Cerebellar cortex (tissue), 1 donor: ENCODE data around the gene TASP1.

Source experiments
- DNase-seq: peaks from one replicate; pipeline ENCODE4 v3.0.0-alpha.2; 2015; ENCODE audit warnings: low spot score

TASP1 gene

GRCh38 chr20:13571662-13572061 lies 67.1 kb downstream of the TASP1 start:
- no peak for DNase-seq

- DNase-seq: peak; percentile 27
Observed at GRCh38 chr20:13567663-13568062, 71.1 kb downstream of the TASP1 start.

GRCh38 chr20:13563854-13564253 lies 74.9 kb downstream of the TASP1 start:
- no peak for DNase-seq

DNA sequence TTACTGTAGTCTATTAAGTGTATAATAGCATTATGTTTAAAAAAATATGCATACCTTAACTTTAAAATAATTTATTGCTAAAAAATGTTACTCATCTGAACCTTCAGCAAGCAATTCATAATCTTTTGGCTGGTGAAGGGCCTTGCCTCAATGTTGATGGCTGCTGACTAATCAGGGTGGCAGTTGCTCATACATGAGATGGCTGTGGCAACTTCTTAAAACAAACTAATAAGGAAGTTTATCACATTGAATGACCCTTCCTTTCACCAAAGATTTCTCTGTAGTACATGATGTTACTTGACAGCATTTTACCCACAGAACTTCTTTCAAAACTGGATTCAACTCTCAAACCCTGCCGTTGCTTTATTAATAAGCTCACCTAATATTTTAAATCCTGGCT lies 84.0 kb downstream of the TASP1 start:
- no peak for DNase-seq

- DNase-seq: no peak
Observed at GRCh38 chr20:13554076-13554475, 84.7 kb downstream of the TASP1 start.

DNA sequence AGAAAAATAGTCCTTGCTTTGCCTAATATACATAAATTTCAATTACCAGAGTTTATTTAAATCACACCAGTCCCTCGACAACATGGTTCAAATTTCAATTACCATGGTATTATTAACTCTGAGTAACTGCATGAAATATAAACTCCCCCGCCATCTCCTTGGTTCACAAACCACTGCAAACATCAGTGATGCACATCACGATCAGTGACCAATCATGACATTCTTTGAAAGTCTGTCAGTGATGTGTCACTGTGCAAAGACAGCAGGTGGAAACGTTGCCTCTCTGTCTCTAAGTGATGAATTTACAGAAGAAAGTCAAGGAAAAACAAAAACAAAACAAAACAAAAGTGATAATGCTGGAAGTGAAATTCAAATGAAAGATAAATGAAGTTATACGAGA lies 86.7 kb downstream of the TASP1 start:
- DNase-seq: no peak

- no peak for DNase-seq
Observed at GRCh38 chr20:13549451-13549850, 89.3 kb downstream of the TASP1 start.

GRCh38 chr20:13546497-13547131 lies 92.1 kb downstream of the TASP1 start:
- peak; percentile 61 for DNase-seq

DNA sequence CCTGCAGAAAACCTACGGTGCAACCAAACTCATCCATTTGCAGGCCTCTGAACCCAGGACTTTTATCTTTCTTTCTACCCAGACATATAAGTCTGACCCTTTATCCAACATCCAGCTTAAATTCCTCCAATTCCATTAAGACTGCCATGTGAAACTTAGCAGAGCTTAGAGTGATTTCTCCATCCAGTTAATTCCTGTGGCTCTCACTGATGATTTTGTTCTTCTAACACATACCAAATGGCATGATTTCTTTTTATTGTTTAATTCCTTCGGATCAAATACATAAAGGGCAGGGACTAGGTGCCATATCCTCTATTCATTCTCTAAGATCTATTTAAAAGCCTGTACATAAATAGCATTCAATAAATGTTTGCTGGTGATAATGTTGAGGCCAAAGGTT lies 92.9 kb downstream of the TASP1 start:
- DNase-seq: no peak

- no peak for DNase-seq
Observed at GRCh38 chr20:13543783-13544182, 94.9 kb downstream of the TASP1 start.

- no peak for DNase-seq
Observed at GRCh38 chr20:13535627-13536026, 103.1 kb downstream of the TASP1 start.

DNA sequence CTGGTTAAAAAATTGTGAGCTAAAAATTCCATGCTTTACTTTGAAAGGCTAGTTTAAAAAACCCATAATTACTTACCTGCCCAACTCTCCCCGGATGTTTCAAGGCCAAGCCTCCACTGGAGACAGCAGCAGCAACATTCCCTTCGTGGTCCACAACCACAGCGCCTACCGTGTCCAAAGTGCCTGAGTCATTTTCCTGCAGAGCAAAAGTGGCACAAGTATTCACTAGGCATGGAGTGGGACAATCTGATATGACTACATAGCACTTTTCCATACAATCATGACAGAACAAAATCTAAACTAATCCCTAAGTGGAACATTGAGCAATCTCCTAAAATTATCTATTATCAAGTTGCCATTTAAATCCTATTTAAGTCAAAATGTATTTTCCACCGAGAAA lies 104.8 kb downstream of the TASP1 start:
- DNase-seq: no peak

DNA sequence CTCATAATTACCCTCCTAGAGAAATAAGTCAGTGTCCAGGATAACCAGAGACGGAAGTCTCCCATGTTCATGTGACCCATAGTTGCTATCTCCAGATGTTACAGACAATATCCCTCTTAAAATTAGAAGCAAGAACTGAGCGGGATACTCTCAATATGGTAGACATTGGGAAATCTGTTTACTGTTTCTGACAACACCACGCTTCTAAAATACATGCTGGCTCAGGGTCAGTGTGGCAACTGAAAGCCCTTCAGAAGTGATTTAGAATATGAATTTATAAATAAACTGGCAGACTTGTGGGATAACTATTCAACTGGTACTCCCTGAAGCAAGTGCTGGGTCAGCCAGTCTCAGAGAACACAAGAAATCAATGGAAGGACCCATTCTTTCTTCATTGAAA lies 108.6 kb downstream of the TASP1 start:
- DNase-seq: no peak

DNA sequence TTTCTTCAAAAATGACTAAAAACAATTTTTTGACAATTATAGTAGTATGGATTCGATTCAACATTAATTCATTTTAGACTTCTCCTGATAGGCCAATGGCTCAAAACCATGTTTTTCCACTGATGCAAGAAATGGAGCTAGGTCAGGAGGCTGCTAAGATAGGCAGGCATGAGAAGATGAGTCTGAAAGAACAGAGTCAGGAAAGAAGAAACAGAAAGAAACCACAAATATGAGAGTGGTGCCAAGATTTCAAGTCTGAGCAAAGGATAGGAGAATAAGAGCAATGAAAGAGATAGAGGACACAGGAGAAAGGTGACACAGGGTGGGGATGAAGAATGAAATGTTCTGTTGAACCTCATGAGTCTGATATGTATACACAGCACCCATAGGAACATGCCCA lies 112.2 kb downstream of the TASP1 start:
- DNase-seq: no peak

DNA sequence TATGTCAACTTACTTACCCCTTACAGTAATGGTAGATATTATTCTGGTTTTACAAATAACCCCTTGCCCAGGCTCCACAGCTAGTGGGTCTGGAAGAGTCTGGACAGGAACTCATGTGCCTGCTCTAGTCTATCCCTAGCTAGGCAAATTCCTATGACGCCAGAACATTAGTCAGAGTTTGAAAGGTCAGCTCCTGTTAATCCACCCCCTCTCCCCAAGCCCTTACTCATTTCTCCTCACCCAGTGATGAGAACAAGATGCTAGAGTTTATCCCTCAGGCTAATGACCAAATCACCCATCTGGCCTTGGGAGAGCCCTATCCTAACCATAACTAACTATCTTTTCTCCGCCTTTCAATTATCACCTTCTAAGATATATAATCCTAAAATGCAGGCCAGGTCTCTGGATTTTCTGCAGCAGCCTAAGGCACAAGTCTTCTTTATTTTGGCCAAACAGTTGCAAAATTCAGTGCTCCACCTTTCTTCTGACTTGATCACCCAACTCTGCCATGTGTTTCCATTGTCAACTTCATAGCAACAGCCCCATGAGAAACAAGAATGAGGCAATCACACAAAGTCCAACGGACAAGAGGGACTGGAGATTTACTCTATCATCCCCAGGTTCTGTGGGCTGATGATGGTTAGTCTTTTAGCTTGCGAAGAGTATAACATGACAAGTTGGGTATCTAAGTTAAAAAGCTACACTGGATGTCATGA lies 113.3 kb downstream of the TASP1 start:
- no peak for DNase-seq

DNA sequence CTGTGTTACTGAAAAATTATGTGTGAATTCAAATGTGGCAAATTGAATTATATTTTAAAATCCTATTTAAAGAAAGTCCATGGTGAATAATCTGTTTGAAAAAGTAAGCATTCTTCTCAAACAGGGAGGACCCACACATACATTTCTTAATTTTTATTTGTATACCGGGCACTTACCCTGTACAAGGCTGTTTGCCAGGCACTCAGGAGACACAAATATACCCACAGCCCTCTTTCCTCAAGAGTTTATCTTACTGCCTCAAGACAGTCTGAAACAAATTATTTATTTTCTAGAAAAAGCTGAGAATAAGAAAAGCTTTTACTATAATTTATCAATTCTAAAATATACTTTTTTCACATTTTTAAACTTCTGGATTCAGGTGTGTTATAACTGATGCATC lies 114.4 kb downstream of the TASP1 start:
- no peak for DNase-seq

- DNase-seq: no peak
Observed at GRCh38 chr20:13517831-13518230, 120.9 kb downstream of the TASP1 start.

GRCh38 chr20:13515796-13516558 lies 122.8 kb downstream of the TASP1 start:
- DNase-seq: no peak

- no peak for DNase-seq
Observed at GRCh38 chr20:13515291-13515690, 123.4 kb downstream of the TASP1 start.

GRCh38 chr20:13510837-13511488 lies 127.8 kb downstream of the TASP1 start:
- no peak for DNase-seq

- no peak for DNase-seq
Observed at GRCh38 chr20:13507646-13508045, 131.1 kb downstream of the TASP1 start.

- DNase-seq: no peak
Observed at GRCh38 chr20:13501500-13501899, 137.2 kb downstream of the TASP1 start.

DNA sequence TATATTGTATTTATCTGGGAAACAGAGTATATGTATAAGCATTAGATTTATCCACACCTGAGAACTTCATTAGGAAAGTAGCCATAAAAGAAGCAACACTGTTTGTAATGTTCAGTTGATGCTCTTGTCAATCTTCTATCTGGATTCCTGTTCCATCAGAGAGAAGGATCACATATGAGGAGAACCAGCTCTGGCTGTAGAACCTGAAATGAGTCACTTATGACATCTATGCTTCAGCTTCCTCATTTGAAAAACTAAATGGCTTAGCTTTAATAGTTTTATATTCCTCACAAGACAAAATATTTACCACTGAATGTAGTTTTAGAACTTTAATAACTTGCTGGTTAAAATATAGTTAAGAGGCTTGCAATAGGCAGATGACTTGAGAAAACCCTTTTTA lies 144.7 kb downstream of the TASP1 start:
- no peak for DNase-seq
